Ishikawa (cell line): ENCODE data around the gene CETN3.

Source experiments
- CREB1 ChIP-seq: IDR thresholded peaks from 2 replicates; pipeline ENCODE4 v1.6.1; 2012; ENCODE audit warnings: low read depth
- EGR1 ChIP-seq: IDR thresholded peaks from 2 replicates; pipeline ENCODE4 v1.6.1; 2012
- EP300 ChIP-seq: IDR thresholded peaks from 2 replicates; pipeline ENCODE4 v1.6.1; 2012; ENCODE audit warnings: borderline replicate concordance
- FOXM1 ChIP-seq: IDR thresholded peaks from 2 replicates; pipeline ENCODE4 v1.6.1; 2012; ENCODE audit warnings: low read depth, borderline replicate concordance
- MAX ChIP-seq: IDR thresholded peaks from 2 replicates; pipeline ENCODE4 v1.6.1; 2012
- NFIC ChIP-seq: IDR thresholded peaks from 2 replicates; pipeline ENCODE4 v1.6.1; 2012
- RAD21 ChIP-seq: IDR thresholded peaks from 2 replicates; pipeline ENCODE4 v1.6.1; 2012; ENCODE audit warnings: low read depth
- REST ChIP-seq: IDR thresholded peaks from 2 replicates; pipeline ENCODE4 v1.6.1; 2012; ENCODE audit warnings: low read depth, mild to moderate bottlenecking
- TAF1 ChIP-seq: IDR thresholded peaks from 2 replicates; pipeline ENCODE4 v1.6.1; 2012; ENCODE audit warnings: low read depth, mild to moderate bottlenecking
- TCF12 ChIP-seq: IDR thresholded peaks from 2 replicates; pipeline ENCODE4 v1.6.1; 2012; ENCODE audit warnings: low read depth
- TEAD4 ChIP-seq: IDR thresholded peaks from 2 replicates; pipeline ENCODE4 v1.6.1; 2012
- YY1 ChIP-seq: IDR thresholded peaks from 2 replicates; pipeline ENCODE4 v1.6.1; 2012; ENCODE audit warnings: low read depth
- ZBTB7A ChIP-seq: IDR thresholded peaks from 2 replicates; pipeline ENCODE4 v1.6.1; 2012; ENCODE audit warnings: low read depth
- TF ChIP-seq, protein P1 (sequence below): IDR thresholded peaks from 2 replicates; pipeline ENCODE4 v1.6.1; 2012

GRCh38 chr5:90342576-90342975 lies 67.0 kb downstream of the CETN3 start:
- TF ChIP-seq FOXM1 = no peak
- TF ChIP-seq EGR1 = no peak
- TF ChIP-seq YY1 = no peak
- no peak for TF ChIP-seq TAF1
- TF ChIP-seq ZBTB7A = no peak
- no peak for TF ChIP-seq REST
- no peak for TF ChIP-seq MAX
- TF ChIP-seq EP300 = no peak
- TF ChIP-seq TEAD4 = no peak
- TF ChIP-seq CREB1 = no peak
- TF ChIP-seq RAD21 = no peak
- no peak for TF ChIP-seq TCF12
- no peak for TF ChIP-seq NFIC
- TF ChIP-seq, protein P1, sequence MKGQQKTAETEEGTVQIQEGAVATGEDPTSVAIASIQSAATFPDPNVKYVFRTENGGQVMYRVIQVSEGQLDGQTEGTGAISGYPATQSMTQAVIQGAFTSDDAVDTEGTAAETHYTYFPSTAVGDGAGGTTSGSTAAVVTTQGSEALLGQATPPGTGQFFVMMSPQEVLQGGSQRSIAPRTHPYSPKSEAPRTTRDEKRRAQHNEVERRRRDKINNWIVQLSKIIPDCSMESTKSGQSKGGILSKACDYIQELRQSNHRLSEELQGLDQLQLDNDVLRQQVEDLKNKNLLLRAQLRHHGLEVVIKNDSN = no peak
